Prostate gland (tissue), 2 donors: ENCODE measurements around the gene ALKBH5. TPM values are rescaled to one million over a fixed set of nuclear protein-coding genes. Genes with fewer than 3 reads are reported as not detected.

Experiments
- DNase-seq: peaks from one replicate; pipeline ENCODE4 v3.0.0-alpha.2; 2019; ENCODE audit warnings: low spot score
- H3K27ac ChIP-seq, 2 donors: fragments of 200-600 bp; sonication (generic); 2 replicates each; pipeline ENCODE4 v1.5.1; 2017 to 2019
- H3K27me3 ChIP-seq: fragments of 200-600 bp; sonication (generic); replicated peaks from 2 replicates; pipeline ENCODE4 v1.5.1; 2019; ENCODE audit not compliant: insufficient read depth
- H3K36me3 ChIP-seq, 2 donors: fragments of 200-600 bp; sonication (generic); 1 replicate in 1 of 2; 2 replicates in 1 of 2; pipeline versions ENCODE4 v1.5.1 to v1.8.1; 2017 to 2019
- H3K4me1 ChIP-seq: fragments of 200-600 bp; sonication (generic); replicated peaks from 2 replicates; pipeline ENCODE4 v1.5.1; 2019
- H3K4me3 ChIP-seq, 2 donors: fragments of 200-600 bp; sonication (generic); 2 replicates each; pipeline ENCODE4 v1.5.1; 2017 to 2019
- H3K9me3 ChIP-seq: fragments of 200-600 bp; sonication (generic); 2 replicates; pipeline ENCODE4 v1.5.1; 2017
- POLR2A ChIP-seq: fragments of 450-650 bp; IDR thresholded peaks from one replicate; pipeline ENCODE4 v1.6.1; 2016; ENCODE audit warnings: antibody characterized with exemption, mild to moderate bottlenecking
- POLR2AphosphoS5 ChIP-seq: sonication (generic); formaldehyde crosslinking; IDR thresholded peaks from one replicate; pipeline ENCODE4 v1.6.1; 2017; ENCODE audit warnings: antibody characterized with exemption
- WGBS: methylation state at CpG from one replicate; pipeline ENCODE4 v1.1.5; 2018; 5-methylcytosine and 5-hydroxymethylcytosine counted together
- intact Hi-C: fragments of 100-400 bp; cut with DNase I; formaldehyde crosslinking; loops from one replicate; pipeline ENCODE4 v1.14.2; 2022
- total RNA-seq, 2 donors: library from RNA; depleted of rRNA; stranded (reverse); fragments of >200 nt; gene quantifications; one replicate each; pipeline ENCODE4 v1.1.0, GENCODE V29; 2016
- TF ChIP-seq, protein P1 (sequence below), 4 experiments: fragments of 200-600 bp in 2 of 4; fragments of 450-650 bp in 2 of 4; sonication (generic) in 2 of 4; IDR thresholded peaks; 1 replicate in 3 of 4; 2 replicates in 1 of 4; pipeline ENCODE4 v1.5.1; 2016 to 2019; ENCODE audit warnings: antibody characterized with exemption in 4 of 4, mild to moderate bottlenecking in 2 of 4, moderate library complexity in 2 of 4

ALKBH5 gene
- total RNA-seq, 2 donors from 2014 or later = 132 to 230 TPM

- TF ChIP-seq, protein P1, sequence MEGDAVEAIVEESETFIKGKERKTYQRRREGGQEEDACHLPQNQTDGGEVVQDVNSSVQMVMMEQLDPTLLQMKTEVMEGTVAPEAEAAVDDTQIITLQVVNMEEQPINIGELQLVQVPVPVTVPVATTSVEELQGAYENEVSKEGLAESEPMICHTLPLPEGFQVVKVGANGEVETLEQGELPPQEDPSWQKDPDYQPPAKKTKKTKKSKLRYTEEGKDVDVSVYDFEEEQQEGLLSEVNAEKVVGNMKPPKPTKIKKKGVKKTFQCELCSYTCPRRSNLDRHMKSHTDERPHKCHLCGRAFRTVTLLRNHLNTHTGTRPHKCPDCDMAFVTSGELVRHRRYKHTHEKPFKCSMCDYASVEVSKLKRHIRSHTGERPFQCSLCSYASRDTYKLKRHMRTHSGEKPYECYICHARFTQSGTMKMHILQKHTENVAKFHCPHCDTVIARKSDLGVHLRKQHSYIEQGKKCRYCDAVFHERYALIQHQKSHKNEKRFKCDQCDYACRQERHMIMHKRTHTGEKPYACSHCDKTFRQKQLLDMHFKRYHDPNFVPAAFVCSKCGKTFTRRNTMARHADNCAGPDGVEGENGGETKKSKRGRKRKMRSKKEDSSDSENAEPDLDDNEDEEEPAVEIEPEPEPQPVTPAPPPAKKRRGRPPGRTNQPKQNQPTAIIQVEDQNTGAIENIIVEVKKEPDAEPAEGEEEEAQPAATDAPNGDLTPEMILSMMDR (IDR thresholded peaks at IDR 0.05) = no peak
- TF ChIP-seq POLR2AphosphoS5 = no peak
- no peak for TF ChIP-seq POLR2A
- intact Hi-C loops = no loop called here
- no peaks in the 10 kb centered on the region for H3K4me1 ChIP-seq
- H3K36me3 ChIP-seq = no peaks in the 10 kb centered on the region
- no peak overlapping the region for H3K27ac ChIP-seq
- H3K27me3 ChIP-seq = no peaks in the 10 kb centered on the region
- 87% methylated on average over 3 of the region's 3 CpGs for WGBS
- no peak for DNase-seq
- H3K9me3 ChIP-seq = no peaks in the 10 kb centered on the region
- H3K4me3 ChIP-seq = no peak overlapping the region
These were observed 36.6 kb upstream of the ALKBH5 start for GRCh38 chr17:18146980-18147379.

GRCh38 chr17:18148586-18148985 lies 35.0 kb upstream of the ALKBH5 start:
- no peak overlapping the region for H3K4me3 ChIP-seq
- TF ChIP-seq, protein P1 (IDR thresholded peaks at IDR 0.05) = no peak
- no peak for TF ChIP-seq POLR2AphosphoS5
- TF ChIP-seq POLR2A = no peak
- no peaks in the 10 kb centered on the region for H3K4me1 ChIP-seq
- 92% methylated on average over 7 of the region's 7 CpGs for WGBS
- no peaks in the 10 kb centered on the region for H3K36me3 ChIP-seq
- intact Hi-C loops = no loop called here
- no peak overlapping the region for H3K27ac ChIP-seq
- no peaks in the 10 kb centered on the region for H3K9me3 ChIP-seq
- H3K27me3 ChIP-seq = no peaks in the 10 kb centered on the region
- DNase-seq = no peak

DNA sequence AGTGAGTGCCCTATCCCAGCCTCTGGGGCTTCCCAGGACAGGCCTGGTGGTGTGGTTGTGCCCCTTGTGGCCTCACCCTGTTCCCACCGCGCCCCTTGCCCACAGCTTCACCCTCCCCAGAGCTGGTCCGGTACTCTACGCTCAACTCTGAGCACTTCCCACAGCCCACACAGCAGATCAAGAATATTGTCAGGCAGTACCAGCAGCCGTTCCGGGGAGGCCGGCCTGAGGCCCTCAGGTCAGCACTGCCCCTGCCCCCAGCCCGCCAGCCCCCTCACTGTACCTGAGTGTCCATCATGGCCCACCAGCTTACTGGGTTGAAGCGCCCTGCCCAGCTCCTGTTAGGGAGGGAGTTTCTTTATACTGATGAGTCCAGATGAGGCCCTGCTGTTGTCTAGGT lies 32.3 kb upstream of the ALKBH5 start:
- Histone ChIP-seq H3K9me3 (no peaks in the 10 kb centered on the region), H3K36me3 (no peaks in the 10 kb centered on the region), H3K4me3 (no peak overlapping the region), H3K27me3 (no peaks in the 10 kb centered on the region), H3K27ac (no peak overlapping the region), H3K4me1 (no peaks in the 10 kb centered on the region)
- TF ChIP-seq POLR2A = no peak
- TF ChIP-seq, protein P1 (IDR thresholded peaks at IDR 0.05) = no peak
- TF ChIP-seq POLR2AphosphoS5 = no peak
- WGBS = 91% methylated on average over 8 of the region's 9 CpGs
- DNase-seq = no peak
- intact Hi-C loops = no loop called here

DNA sequence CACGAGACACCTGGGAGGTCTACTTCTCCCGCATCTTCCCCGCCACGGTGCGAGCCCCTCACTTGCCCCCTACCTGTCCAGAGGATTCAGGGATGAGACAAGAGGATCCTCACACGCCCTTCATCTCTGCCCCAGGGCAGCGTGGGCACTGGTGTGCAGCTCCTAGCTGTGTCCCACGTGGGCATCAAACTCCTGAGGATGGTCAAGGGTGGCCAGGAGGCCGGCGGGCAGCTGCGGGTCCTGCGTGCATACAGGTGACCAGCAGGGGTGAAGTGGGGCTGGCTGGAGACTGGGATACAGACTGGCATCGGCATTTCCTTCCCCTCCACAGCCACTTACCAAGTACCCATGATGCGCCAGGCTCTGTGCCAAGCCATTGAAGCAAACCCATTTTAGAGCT lies 28.4 kb upstream of the ALKBH5 start:
- Histone ChIP-seq H3K27ac (no peak overlapping the region), H3K27me3 (no peaks in the 10 kb centered on the region), H3K36me3 (no peaks in the 10 kb centered on the region), H3K4me3 (no peak overlapping the region), H3K9me3 (no peaks in the 10 kb centered on the region), H3K4me1 (no peaks in the 10 kb centered on the region)
- intact Hi-C loops = no loop called here
- 96% methylated on average over 14 of the region's 14 CpGs for WGBS
- no peak for DNase-seq
- TF ChIP-seq POLR2A = no peak
- TF ChIP-seq, protein P1 (IDR thresholded peaks at IDR 0.05) = no peak
- no peak for TF ChIP-seq POLR2AphosphoS5

GRCh38 chr17:18156171-18156975 lies 27.3 kb upstream of the ALKBH5 start:
- Histone ChIP-seq H3K4me3 (no peak overlapping the region), H3K27me3 (no peaks in the 10 kb centered on the region), H3K4me1 (no peaks in the 10 kb centered on the region), H3K27ac (no peak overlapping the region), H3K9me3 (no peaks in the 10 kb centered on the region), H3K36me3 (no peaks in the 10 kb centered on the region)
- no peak for DNase-seq
- WGBS = 65% methylated on average over 8 of the region's 8 CpGs
- TF ChIP-seq POLR2AphosphoS5 (no peak), POLR2A (no peak)
- TF ChIP-seq, protein P1 (IDR thresholded peaks at IDR 0.05) = no peak
- intact Hi-C loops = no loop called here
